Ishikawa (cell line): ENCODE measurements around the gene DUSP22.

Source experiments
- CEBPB ChIP-seq: IDR thresholded peaks from 2 replicates; pipeline ENCODE4 v1.6.1; 2012
- CREB1 ChIP-seq: IDR thresholded peaks from 2 replicates; pipeline ENCODE4 v1.6.1; 2012; ENCODE audit warnings: low read depth
- EGR1 ChIP-seq: IDR thresholded peaks from 2 replicates; pipeline ENCODE4 v1.6.1; 2012
- EP300 ChIP-seq: IDR thresholded peaks from 2 replicates; pipeline ENCODE4 v1.6.1; 2012; ENCODE audit warnings: borderline replicate concordance
- FOXM1 ChIP-seq: IDR thresholded peaks from 2 replicates; pipeline ENCODE4 v1.6.1; 2012; ENCODE audit warnings: low read depth, borderline replicate concordance
- NFIC ChIP-seq: IDR thresholded peaks from 2 replicates; pipeline ENCODE4 v1.6.1; 2012
- RAD21 ChIP-seq: IDR thresholded peaks from 2 replicates; pipeline ENCODE4 v1.6.1; 2012; ENCODE audit warnings: low read depth
- TAF1 ChIP-seq: IDR thresholded peaks from 2 replicates; pipeline ENCODE4 v1.6.1; 2012; ENCODE audit warnings: low read depth, mild to moderate bottlenecking
- TCF12 ChIP-seq: IDR thresholded peaks from 2 replicates; pipeline ENCODE4 v1.6.1; 2012; ENCODE audit warnings: low read depth
- TEAD4 ChIP-seq: IDR thresholded peaks from 2 replicates; pipeline ENCODE4 v1.6.1; 2012
- YY1 ChIP-seq: IDR thresholded peaks from 2 replicates; pipeline ENCODE4 v1.6.1; 2012; ENCODE audit warnings: low read depth
- ZBTB7A ChIP-seq: IDR thresholded peaks from 2 replicates; pipeline ENCODE4 v1.6.1; 2012; ENCODE audit warnings: low read depth
- TF ChIP-seq, protein P1 (sequence below): IDR thresholded peaks from 2 replicates; pipeline ENCODE4 v1.6.1; 2012
- TF ChIP-seq, protein P2 (sequence below): IDR thresholded peaks from 2 replicates; pipeline ENCODE4 v1.6.1; 2012; ENCODE audit warnings: low read depth, mild to moderate bottlenecking
- TF ChIP-seq, protein P3 (sequence below): IDR thresholded peaks from 2 replicates; pipeline ENCODE4 v1.6.1; 2012

DUSP22 gene

DNA sequence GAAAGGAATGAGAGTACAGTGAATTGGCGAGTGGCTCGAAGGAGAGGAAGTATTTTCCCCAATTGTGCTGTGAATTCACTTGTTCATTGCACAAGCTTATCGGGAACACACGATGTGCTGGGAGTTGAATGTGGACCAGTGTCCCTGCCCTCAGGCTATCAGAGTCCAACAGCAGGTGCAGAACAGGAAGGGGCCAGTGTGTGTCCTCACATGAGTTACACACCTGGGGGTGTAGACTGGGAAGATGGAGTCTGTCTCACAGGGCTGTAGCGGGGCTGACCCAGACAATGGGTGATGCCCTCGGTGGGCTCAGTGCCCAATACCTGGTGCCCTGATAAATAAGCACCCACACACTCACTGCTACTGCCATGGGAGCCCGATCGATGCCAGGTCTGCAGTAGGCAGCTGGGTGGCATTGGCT, 14.4 kb downstream of the DUSP22 start:
- TF ChIP-seq CREB1, result no peak
- TF ChIP-seq NFIC, result no peak

DNA sequence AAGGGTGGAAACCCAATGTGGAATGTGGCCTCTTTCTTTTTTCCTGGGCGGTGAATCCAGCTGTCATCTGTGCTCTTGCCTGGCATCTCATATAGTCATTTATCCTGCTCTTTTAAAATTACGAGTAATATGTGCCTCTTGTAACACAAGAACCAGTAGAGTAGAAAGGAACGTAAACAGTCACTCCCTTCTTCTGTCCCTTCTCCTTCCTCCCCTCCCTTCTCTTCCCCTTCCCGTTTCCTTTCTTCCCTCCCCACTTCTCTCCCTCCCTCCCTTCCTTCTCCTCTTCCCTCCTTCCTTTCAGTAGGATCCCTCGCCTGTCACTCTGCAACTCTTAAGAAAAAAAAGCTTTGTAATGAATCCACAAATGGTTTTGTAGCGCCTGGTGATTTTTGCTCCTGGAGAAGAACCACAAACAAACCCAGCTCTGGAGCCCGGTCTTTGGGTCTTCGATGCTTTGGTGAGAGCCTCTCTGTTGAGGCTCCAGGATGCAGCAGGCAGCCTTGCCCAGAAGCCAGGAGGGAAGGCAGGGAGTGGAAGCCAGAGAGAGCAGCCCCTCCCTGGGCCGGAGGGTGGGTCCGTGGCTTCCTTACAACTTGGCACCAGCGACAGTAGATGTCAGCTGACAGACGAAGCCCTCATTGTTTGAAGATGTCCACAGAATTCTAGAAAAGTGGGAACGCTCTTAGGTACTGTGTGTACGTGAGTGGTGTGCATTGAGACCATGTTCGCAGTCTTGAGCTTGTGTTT, 15.0 kb downstream of the DUSP22 start:
- TF ChIP-seq TEAD4 (no peak), YY1 (no peak), NFIC (no peak), EP300 (no peak), RAD21 (no peak)
- TF ChIP-seq, protein P1, sequence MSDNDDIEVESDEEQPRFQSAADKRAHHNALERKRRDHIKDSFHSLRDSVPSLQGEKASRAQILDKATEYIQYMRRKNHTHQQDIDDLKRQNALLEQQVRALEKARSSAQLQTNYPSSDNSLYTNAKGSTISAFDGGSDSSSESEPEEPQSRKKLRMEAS, result no peak

DNA sequence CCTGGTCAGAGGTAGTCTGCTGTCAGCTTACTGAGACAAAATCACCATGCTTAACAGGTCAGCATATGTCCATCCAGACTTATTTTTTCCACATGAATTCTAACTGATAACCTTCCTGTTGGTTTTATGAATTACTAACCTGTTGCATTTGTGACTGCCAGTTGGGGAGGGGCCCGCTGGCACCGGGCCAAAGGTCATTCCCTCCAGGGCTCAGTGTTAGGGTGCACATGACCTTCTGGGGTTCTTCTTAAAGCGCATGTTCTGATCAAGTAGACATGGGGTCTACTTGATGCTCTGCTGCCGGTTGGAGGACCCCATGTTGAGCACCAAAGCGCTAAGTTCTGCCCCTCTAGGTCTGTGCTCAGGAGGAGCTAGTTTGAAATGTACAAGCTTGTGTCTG, 15.6 kb downstream of the DUSP22 start:
- TF ChIP-seq, protein P2, sequence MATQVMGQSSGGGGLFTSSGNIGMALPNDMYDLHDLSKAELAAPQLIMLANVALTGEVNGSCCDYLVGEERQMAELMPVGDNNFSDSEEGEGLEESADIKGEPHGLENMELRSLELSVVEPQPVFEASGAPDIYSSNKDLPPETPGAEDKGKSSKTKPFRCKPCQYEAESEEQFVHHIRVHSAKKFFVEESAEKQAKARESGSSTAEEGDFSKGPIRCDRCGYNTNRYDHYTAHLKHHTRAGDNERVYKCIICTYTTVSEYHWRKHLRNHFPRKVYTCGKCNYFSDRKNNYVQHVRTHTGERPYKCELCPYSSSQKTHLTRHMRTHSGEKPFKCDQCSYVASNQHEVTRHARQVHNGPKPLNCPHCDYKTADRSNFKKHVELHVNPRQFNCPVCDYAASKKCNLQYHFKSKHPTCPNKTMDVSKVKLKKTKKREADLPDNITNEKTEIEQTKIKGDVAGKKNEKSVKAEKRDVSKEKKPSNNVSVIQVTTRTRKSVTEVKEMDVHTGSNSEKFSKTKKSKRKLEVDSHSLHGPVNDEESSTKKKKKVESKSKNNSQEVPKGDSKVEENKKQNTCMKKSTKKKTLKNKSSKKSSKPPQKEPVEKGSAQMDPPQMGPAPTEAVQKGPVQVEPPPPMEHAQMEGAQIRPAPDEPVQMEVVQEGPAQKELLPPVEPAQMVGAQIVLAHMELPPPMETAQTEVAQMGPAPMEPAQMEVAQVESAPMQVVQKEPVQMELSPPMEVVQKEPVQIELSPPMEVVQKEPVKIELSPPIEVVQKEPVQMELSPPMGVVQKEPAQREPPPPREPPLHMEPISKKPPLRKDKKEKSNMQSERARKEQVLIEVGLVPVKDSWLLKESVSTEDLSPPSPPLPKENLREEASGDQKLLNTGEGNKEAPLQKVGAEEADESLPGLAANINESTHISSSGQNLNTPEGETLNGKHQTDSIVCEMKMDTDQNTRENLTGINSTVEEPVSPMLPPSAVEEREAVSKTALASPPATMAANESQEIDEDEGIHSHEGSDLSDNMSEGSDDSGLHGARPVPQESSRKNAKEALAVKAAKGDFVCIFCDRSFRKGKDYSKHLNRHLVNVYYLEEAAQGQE, result no peak
- TF ChIP-seq TAF1 (no peak), TEAD4 (no peak), NFIC (0 out of 2 replicates have a peak, but pooled peaks have one; percentile 28), EGR1 (no peak), RAD21 (no peak)

DNA sequence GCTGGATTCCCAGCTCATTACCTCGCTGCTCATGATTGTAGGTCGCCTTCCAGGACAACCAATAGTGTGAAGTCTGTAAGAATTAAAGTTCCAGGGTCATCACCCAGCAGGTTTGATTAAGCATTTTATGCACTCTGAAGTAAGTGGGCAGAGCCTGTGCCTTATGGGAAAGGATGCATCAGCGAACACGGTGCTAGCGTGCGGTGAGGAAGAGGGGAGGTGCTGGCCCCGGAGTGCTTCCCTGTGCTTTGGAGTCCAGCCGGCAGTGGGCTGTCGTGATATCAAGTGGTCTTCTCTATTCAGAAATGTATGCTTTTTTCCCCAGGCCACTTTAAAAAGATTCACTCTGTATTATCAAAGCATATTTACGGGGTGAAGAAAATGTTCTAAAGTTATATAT, 16.0 kb downstream of the DUSP22 start:
- TF ChIP-seq NFIC, result no peak
- TF ChIP-seq RAD21, result no peak
- no peak for TF ChIP-seq EP300
- no peak for TF ChIP-seq TEAD4
- TF ChIP-seq EGR1, result no peak
- TF ChIP-seq, protein P2, result no peak
- TF ChIP-seq, protein P3, sequence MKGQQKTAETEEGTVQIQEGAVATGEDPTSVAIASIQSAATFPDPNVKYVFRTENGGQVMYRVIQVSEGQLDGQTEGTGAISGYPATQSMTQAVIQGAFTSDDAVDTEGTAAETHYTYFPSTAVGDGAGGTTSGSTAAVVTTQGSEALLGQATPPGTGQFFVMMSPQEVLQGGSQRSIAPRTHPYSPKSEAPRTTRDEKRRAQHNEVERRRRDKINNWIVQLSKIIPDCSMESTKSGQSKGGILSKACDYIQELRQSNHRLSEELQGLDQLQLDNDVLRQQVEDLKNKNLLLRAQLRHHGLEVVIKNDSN, result no peak
- no peak for TF ChIP-seq ZBTB7A
- TF ChIP-seq TCF12, result no peak
- no peak for TF ChIP-seq TAF1
- TF ChIP-seq CEBPB, result no peak
- TF ChIP-seq FOXM1, result no peak
- no peak for TF ChIP-seq YY1
- TF ChIP-seq CREB1, result no peak
- TF ChIP-seq, protein P1, result no peak

DNA sequence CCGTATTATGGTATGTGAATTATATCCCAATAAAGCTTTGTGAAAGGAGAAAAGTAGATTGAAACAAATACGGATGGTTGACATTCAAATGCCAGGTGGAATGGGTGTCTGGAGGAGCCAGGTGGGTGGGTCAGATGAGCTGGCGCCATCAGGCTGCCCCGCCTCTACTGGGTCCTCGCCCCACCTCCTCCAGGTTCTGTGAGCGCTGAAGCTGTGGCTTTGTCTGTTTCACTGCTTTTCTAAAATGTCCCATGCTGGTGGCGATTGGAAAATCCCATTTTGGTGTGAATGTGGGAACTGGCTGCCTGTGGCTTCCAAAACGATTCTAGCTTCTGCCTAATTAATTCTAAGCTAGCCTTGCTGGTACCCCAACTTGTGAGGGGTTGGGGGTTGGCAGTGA, 16.5 kb downstream of the DUSP22 start:
- no peak for TF ChIP-seq CEBPB
- TF ChIP-seq, protein P1, result no peak
- TF ChIP-seq, protein P3, result no peak
- no peak for TF ChIP-seq RAD21
- no peak for TF ChIP-seq ZBTB7A
- no peak for TF ChIP-seq TEAD4
- TF ChIP-seq YY1, result no peak
- TF ChIP-seq FOXM1, result no peak
- TF ChIP-seq CREB1, result no peak
- no peak for TF ChIP-seq EGR1
- TF ChIP-seq, protein P2, result no peak
- no peak for TF ChIP-seq NFIC
- TF ChIP-seq TCF12, result no peak
